Naive thymus-derived CD4-positive, alpha-beta T cell (primary cell): Measurements from ENCODE around the gene CAMSAP1. TPM values are rescaled to one million over a fixed set of nuclear protein-coding genes. Genes with fewer than 3 reads are reported as not detected.
A peak's percentile ranks its signal among the peaks of the same experiment; 100 is the strongest.

ENCODE experiments used
- ATAC-seq: fragments of 150-1000 bp; cut with Tn5 transposase; 2 replicates; pipeline ENCODE4 v1.10.0; 2021; ENCODE audit warnings: mild to moderate bottlenecking, moderate library complexity
- CTCF ChIA-PET: fragments of 350-600 bp; sonication (Branson Sonifier 250); formaldehyde crosslinking; loops from one replicate; lab custom pipeline; 2021; ENCODE audit warnings: antibody characterized with exemption; lab: Charles Lee
- POLR2A ChIA-PET: fragments of 350-600 bp; sonication (Branson Sonifier 250); formaldehyde crosslinking; loops from one replicate; lab custom pipeline; 2021; ENCODE audit warnings: antibody characterized with exemption, inconsistent platforms; lab: Charles Lee
- DNase-seq, 9 donors: peaks; one replicate each; pipeline versions ENCODE4 v3.0.0 to v3.0.0-alpha.2; 2020 to 2022; ENCODE audit warnings: mixed read lengths in 1 of 9
- H3K27ac ChIP-seq: one replicate; pipeline ENCODE4 v1.7.0; 2013; ENCODE audit warnings: mild to moderate bottlenecking, low read depth, low read length, moderate library complexity
- H3K27me3 ChIP-seq, 2 donors: one replicate each; pipeline ENCODE4 v1.7.0; 2013; ENCODE audit warnings: low read length in 2 of 2, mild to moderate bottlenecking in 2 of 2, moderate library complexity in 2 of 2; ENCODE audit not compliant: control insufficient read depth in 2 of 2, insufficient read depth in 2 of 2
- H3K36me3 ChIP-seq, 3 experiments: 1 replicate in 2 of 3; 2 replicates in 1 of 3; pipeline ENCODE4 v1.7.0; 2013; ENCODE audit warnings: low read length in 3 of 3, mild to moderate bottlenecking in 3 of 3, moderate library complexity in 1 of 3; ENCODE audit not compliant: insufficient read depth in 3 of 3, control insufficient read depth in 2 of 3
- H3K4me1 ChIP-seq, 2 donors: one replicate each; pipeline ENCODE4 v1.7.0; 2013; ENCODE audit warnings: low read length in 2 of 2, mild to moderate bottlenecking in 2 of 2, moderate library complexity in 1 of 2; ENCODE audit not compliant: control insufficient read depth in 2 of 2, insufficient read depth in 2 of 2
- H3K4me3 ChIP-seq: 2 replicates; pipeline ENCODE4 v1.7.0; 2013; ENCODE audit warnings: mild to moderate bottlenecking, low read length
- H3K9me3 ChIP-seq, 3 experiments: 1 replicate in 2 of 3; 2 replicates in 1 of 3; pipeline ENCODE4 v1.7.0; 2013; ENCODE audit warnings: low read length in 3 of 3; ENCODE audit not compliant: control insufficient read depth in 2 of 3
- H3K27ac Mint-ChIP-seq, 9 donors: one replicate each; pipeline ENCODE4 v1.8.0; 2020 to 2022; ENCODE audit warnings: mixed read lengths in 9 of 9, mild to moderate bottlenecking in 8 of 9, moderate library complexity in 5 of 9, inconsistent platforms in 2 of 9
- H3K27me3 Mint-ChIP-seq, 5 donors: one replicate each; pipeline ENCODE4 v1.8.0; 2021 to 2022; ENCODE audit warnings: mixed read lengths in 5 of 5, mild to moderate bottlenecking in 1 of 5
- H3K36me3 Mint-ChIP-seq, 5 donors: one replicate each; pipeline ENCODE4 v1.8.0; 2020 to 2022; ENCODE audit warnings: mixed read lengths in 5 of 5, mild to moderate bottlenecking in 3 of 5, inconsistent platforms in 1 of 5
- H3K4me1 Mint-ChIP-seq, 7 donors: one replicate each; pipeline ENCODE4 v1.8.0; 2020 to 2022; ENCODE audit warnings: mixed read lengths in 7 of 7, mild to moderate bottlenecking in 3 of 7, inconsistent platforms in 1 of 7
- H3K4me3 Mint-ChIP-seq, 10 donors: one replicate each; pipeline ENCODE4 v1.8.0; 2020 to 2022; ENCODE audit warnings: mild to moderate bottlenecking in 10 of 10, mixed read lengths in 10 of 10, moderate library complexity in 6 of 10, inconsistent platforms in 2 of 10
- H3K9me3 Mint-ChIP-seq, 11 donors: one replicate each; pipeline ENCODE4 v1.8.0; 2020 to 2022; ENCODE audit warnings: mixed read lengths in 11 of 11, mild to moderate bottlenecking in 4 of 11, inconsistent platforms in 1 of 11, moderate library complexity in 1 of 11
- intact Hi-C, 2 donors: fragments of 100-400 bp; cut with micrococcal nuclease; formaldehyde crosslinking; loops; one replicate each; pipeline ENCODE4 v1.15.1; 2023
- polyA plus RNA-seq, 2 donors: library from polyadenylated mRNA; unstranded; fragments of 300-500 nt; fragmentation: Illumina TruSeq; gene quantifications; one replicate each; pipeline ENCODE4 v1.2.3, GENCODE V29; 2021
- total RNA-seq, 6 experiments: library from RNA in 5 of 6; stranded (reverse) in 5 of 6; gene quantifications; 1 replicate in 5 of 6; 2 replicates in 1 of 6; pipeline ENCODE4 v1.2.3 and lab custom pipeline; 2021 to 2026

Gene CAMSAP1
- total and polyA plus RNA-seq, 7 experiments from 2014 or later: 0.65 to 34.3 (median 21.5) TPM

DNA sequence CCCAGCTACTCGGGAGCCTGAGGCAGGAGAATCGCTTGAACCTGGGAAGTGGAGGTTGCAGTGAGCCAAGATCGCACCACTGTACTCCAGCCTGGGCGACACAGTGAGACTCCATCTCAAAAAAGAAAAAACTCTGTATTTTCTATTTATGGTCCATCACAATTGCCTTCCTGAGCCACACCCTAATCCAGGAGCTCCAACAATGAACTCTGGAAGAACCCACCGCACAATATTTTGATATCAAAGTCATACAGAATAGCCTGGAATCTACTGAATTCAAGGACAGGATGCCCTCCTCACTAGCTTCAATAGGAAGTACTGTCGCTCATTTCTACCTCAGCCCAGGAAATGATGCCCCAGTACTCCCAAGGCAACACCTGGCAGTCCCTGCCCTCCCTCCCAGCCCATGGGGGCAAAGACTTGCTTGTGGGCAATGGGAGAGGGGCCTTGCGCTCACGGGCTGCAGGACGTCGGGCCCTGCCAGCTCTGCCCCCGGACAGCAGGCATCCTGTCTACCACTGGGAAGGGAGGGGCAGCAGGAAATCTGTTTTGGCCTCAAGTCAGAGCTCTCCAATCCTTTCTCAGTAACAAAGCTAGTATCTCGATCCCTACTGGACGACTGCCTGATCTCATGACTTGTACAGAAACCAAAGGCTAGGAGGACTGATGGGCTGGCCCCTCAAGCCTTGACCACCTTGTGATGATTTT, 34.1 kb upstream of the CAMSAP1 start:
- Mint-ChIP-seq H3K4me3 (no peak overlapping the region), H3K9me3 (peaks cover 0 to 4% (median 0%) of the 10 kb centered on the region in 11 donors), H3K27me3 (peaks cover 0 to 4% (median 0%) of the 10 kb centered on the region in 5 donors), H3K4me1 (peaks cover 3 to 9% (median 6%) of the 10 kb centered on the region in 7 donors), H3K27ac (peak overlapping the region in 2 of 9 donors; percentile 65 to 72), H3K36me3 (peaks cover 8 to 65% (median 45%) of the 10 kb centered on the region in 5 donors)
- DNase-seq: no peak
- Histone ChIP-seq H3K27me3 (no peaks in the 10 kb centered on the region), H3K27ac (no peak overlapping the region), H3K4me3 (no peak overlapping the region), H3K4me1 (no peaks in the 10 kb centered on the region), H3K36me3 (peaks cover 0 to 72% (median 16%) of the 10 kb centered on the region in 3 experiments), H3K9me3 (peaks cover 0 to 3% (median 0%) of the 10 kb centered on the region in 3 experiments)
- intact Hi-C loops: no loop called here
- ChIA-PET POLR2A (no interaction called here), CTCF (no interaction called here)
- ATAC-seq: no peak

DNA sequence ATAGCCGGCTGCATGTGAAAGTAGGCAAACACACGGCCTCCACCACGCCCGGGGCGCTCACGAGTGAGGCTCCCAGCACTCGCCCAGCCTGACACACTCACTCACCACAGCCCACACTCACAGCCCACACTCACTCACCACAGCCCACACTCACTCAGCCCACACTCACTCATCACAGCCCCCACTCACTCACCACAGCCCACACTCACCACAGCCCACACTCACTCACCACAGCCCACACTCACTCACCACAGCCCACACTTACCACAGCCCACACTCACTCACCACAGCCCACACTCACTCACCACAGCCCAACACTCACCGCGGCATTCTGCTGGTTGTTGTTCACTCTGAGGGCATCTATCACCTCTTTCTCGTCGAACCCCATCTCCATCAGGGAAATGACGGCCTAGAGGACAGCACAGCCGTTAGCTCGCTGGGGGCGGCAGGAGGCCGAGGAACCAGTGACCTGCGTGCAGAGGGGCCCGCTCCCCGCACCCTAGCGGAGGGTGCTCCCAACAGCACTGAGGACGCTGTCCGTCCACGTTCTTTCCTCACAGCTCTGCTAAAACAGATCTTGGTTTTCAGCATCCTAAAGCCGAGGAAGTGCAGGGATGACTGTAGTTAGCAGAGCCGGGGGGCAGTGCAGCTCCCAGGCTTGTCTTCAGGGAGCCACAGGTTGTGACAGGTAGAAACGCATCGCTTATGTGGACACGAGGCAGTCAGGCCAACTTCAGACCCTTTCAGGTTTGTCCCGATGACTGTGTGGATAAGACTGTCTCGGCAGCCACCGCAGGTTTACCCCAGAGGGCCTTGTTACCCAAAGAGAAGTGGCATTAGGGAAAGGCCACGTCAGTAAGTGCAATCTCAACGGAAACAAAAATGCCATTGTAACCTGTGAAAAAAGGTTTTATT, 32.3 kb upstream of the CAMSAP1 start:
- DNase-seq (peak in 3 of 9 donors; percentile 10 to 59 (median 10)), ATAC-seq (peak; percentile 75)
- intact Hi-C loops: no loop called here
- H3K9me3 Mint-ChIP-seq: peaks cover 0 to 6% (median 0%) of the 10 kb centered on the region in 11 donors
- peaks cover 8 to 62% (median 41%) of the 10 kb centered on the region in 5 donors for H3K36me3 Mint-ChIP-seq
- CTCF ChIA-PET: interaction anchor here (0.6 kb wide), 1 partner anchor 1937 kb away, joined by 3 read pairs; no protein-coding TSS in a partner anchor
- Histone ChIP-seq H3K4me3 (no peak overlapping the region), H3K9me3 (peaks cover 0 to 3% (median 0%) of the 10 kb centered on the region in 3 experiments), H3K4me1 (no peaks in the 10 kb centered on the region), H3K36me3 (peaks cover 0 to 67% (median 16%) of the 10 kb centered on the region in 3 experiments), H3K27me3 (no peaks in the 10 kb centered on the region), H3K27ac (peak overlapping the region; percentile 51)
- peaks cover 0 to 4% (median 0%) of the 10 kb centered on the region in 5 donors for H3K27me3 Mint-ChIP-seq
- POLR2A ChIA-PET: no interaction called here
- peak overlapping the region in 5 of 10 donors; percentile 5 to 76 (median 44) for H3K4me3 Mint-ChIP-seq
- peaks cover 3 to 9% (median 6%) of the 10 kb centered on the region in 7 donors for H3K4me1 Mint-ChIP-seq
- H3K27ac Mint-ChIP-seq: peak overlapping the region in 8 of 9 donors; percentile 62 to 97 (median 91)

GRCh38 chr9:135937521-135938489, 30.5 kb upstream of the CAMSAP1 start:
- Histone ChIP-seq H3K27ac (no peak overlapping the region), H3K4me1 (no peaks in the 10 kb centered on the region), H3K9me3 (peaks cover 0 to 3% (median 0%) of the 10 kb centered on the region in 3 experiments), H3K4me3 (no peak overlapping the region), H3K27me3 (no peaks in the 10 kb centered on the region), H3K36me3 (peaks cover 0 to 62% (median 16%) of the 10 kb centered on the region in 3 experiments)
- intact Hi-C loops: no loop called here
- Mint-ChIP-seq H3K9me3 (peaks cover 0 to 6% (median 0%) of the 10 kb centered on the region in 11 donors), H3K4me3 (no peak overlapping the region), H3K27me3 (peaks cover 0 to 4% (median 0%) of the 10 kb centered on the region in 5 donors), H3K27ac (peak overlapping the region in 1 of 9 donors; percentile 78), H3K36me3 (peaks cover 3 to 61% (median 37%) of the 10 kb centered on the region in 5 donors), H3K4me1 (peaks cover 5 to 9% (median 6%) of the 10 kb centered on the region in 7 donors)
- ChIA-PET POLR2A (interaction anchor here (0.8 kb wide), 1 partner anchor 136 kb away, joined by 3 read pairs; no protein-coding TSS in a partner anchor), CTCF (no interaction called here)
- ATAC-seq (no peak), DNase-seq (no peak)

GRCh38 chr9:135933114-135933513, 25.8 kb upstream of the CAMSAP1 start:
- POLR2A ChIA-PET: no interaction called here
- H3K9me3 ChIP-seq: no peaks in the 10 kb centered on the region

DNA sequence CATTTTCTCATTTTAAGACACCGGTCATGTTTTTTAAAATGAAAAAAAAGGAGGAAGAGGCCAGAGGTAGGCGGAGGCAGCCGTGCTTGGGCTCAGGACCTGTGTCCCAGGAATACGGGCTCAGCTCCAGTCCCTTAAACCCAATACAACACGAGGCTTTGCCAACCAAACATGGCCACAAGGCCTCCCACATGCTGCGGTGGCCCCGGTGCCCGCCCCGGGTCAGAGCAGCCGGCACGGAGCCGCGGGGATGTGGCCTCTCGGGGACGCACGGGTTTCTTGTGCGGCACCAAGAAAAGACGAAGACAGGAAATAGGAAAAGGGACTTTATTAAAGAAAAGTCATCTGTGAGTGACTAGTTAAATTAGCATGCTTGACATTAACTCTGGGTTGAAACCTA, 25.3 kb upstream of the CAMSAP1 start:
- CTCF ChIA-PET: interaction anchor here (0.7 kb wide), 1 partner anchor 64 kb away, joined by 3 read pairs; no protein-coding TSS in a partner anchor
- Mint-ChIP-seq H3K4me1 (peaks cover 0 to 8% (median 0%) of the 10 kb centered on the region in 7 donors), H3K27ac (peak overlapping the region in 1 of 9 donors; percentile 2), H3K9me3 (peaks cover 0 to 2% (median 0%) of the 10 kb centered on the region in 11 donors), H3K27me3 (no peaks in the 10 kb centered on the region), H3K36me3 (peaks cover 4 to 59% (median 26%) of the 10 kb centered on the region in 5 donors), H3K4me3 (no peak overlapping the region)
- POLR2A ChIA-PET: no interaction called here
- H3K27ac ChIP-seq: no peak overlapping the region
- no peaks in the 10 kb centered on the region for H3K27me3 ChIP-seq
- intact Hi-C loops: no loop called here
- H3K4me1 ChIP-seq: no peaks in the 10 kb centered on the region
- ATAC-seq: no peak
- no peak overlapping the region for H3K4me3 ChIP-seq
- no peak for DNase-seq
- no peaks in the 10 kb centered on the region for H3K9me3 ChIP-seq
- peaks cover 0 to 50% (median 9%) of the 10 kb centered on the region in 3 experiments for H3K36me3 ChIP-seq

More at GRCh38 chr9:135933114-135933513, 25.8 kb upstream of the CAMSAP1 start:
- peaks cover 4 to 57% (median 28%) of the 10 kb centered on the region in 5 donors for H3K36me3 Mint-ChIP-seq
- no peaks in the 10 kb centered on the region for H3K27me3 Mint-ChIP-seq
- ATAC-seq (no peak), DNase-seq (no peak)
- H3K27ac Mint-ChIP-seq: no peak overlapping the region
- peaks cover 0 to 55% (median 13%) of the 10 kb centered on the region in 3 experiments for H3K36me3 ChIP-seq
- no peaks in the 10 kb centered on the region for H3K4me1 ChIP-seq
- no peak overlapping the region for H3K4me3 ChIP-seq
- H3K27ac ChIP-seq: no peak overlapping the region
- peaks cover 0 to 3% (median 0%) of the 10 kb centered on the region in 7 donors for H3K4me1 Mint-ChIP-seq
- H3K27me3 ChIP-seq: no peaks in the 10 kb centered on the region
- H3K9me3 Mint-ChIP-seq: peaks cover 0 to 2% (median 0%) of the 10 kb centered on the region in 11 donors
- intact Hi-C loops: no loop called here
- no peak overlapping the region for H3K4me3 Mint-ChIP-seq
- CTCF ChIA-PET: no interaction called here
